GM10266 (cell line): ENCODE data around the gene HDGFL2.

Experiments used
- DNase-seq: peaks from one replicate; pipeline ENCODE4 v3.0.0; 2012; ENCODE audit errors: extremely low spot score
- TF ChIP-seq, protein P1 (sequence below): IDR thresholded peaks from 2 replicates; pipeline ENCODE4 v1.5.1; 2012; ENCODE audit warnings: mild to moderate bottlenecking, low read depth; ENCODE audit not compliant: control insufficient read depth, insufficient read depth; ENCODE audit errors: missing control alignments

HDGFL2 gene

DNA sequence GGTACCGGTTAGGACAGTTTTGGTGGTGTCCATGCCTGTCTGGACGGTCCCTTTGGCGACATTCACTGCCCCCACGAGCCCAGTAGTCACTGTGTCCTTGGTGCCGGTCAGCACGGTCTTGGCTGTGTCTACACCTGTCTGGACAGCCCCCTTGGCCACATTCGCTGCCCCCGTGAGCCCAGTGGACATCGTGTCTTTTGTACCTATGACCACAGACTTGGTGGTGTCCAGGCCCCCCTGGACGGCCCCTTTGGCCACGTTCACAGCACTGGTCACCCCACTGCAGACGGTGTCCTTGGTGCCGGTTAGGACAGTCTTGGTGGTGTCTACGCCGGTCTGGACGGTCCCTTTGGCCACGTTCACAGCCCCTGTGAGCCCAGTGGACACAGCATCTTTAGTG lies 40.0 kb downstream of the HDGFL2 start:
- TF ChIP-seq, protein P1, sequence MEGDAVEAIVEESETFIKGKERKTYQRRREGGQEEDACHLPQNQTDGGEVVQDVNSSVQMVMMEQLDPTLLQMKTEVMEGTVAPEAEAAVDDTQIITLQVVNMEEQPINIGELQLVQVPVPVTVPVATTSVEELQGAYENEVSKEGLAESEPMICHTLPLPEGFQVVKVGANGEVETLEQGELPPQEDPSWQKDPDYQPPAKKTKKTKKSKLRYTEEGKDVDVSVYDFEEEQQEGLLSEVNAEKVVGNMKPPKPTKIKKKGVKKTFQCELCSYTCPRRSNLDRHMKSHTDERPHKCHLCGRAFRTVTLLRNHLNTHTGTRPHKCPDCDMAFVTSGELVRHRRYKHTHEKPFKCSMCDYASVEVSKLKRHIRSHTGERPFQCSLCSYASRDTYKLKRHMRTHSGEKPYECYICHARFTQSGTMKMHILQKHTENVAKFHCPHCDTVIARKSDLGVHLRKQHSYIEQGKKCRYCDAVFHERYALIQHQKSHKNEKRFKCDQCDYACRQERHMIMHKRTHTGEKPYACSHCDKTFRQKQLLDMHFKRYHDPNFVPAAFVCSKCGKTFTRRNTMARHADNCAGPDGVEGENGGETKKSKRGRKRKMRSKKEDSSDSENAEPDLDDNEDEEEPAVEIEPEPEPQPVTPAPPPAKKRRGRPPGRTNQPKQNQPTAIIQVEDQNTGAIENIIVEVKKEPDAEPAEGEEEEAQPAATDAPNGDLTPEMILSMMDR: no peak

DNA sequence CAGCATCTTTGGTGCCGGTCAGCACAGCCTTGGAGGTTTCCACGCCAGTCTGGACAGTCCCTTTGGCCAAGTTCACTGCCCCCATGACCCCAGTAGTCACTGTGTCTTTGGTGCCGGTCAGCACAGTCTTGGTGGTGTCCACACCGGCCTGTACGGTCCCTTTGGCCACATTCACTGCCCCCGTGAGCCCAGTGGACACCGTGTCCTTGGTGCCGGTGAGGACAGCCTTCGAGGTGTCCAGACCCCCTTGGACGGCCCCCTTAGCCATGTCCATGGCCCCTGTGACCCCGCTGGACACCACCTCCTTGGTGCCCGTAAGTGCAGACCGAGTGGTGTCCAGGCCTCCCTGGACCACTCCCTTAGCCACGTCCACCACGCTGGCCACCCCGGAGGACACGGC lies 41.2 kb downstream of the HDGFL2 start:
- DNase-seq: no peak
- TF ChIP-seq, protein P1: no peak

More for the DNA sequence above, 40.0 kb downstream of the HDGFL2 start:
- no peak for DNase-seq

GRCh38 chr19:4515732-4516131 lies 43.6 kb downstream of the HDGFL2 start:
- TF ChIP-seq, protein P1: no peak
- no peak for DNase-seq

- no peak for DNase-seq
- TF ChIP-seq, protein P1: no peak
Observed at GRCh38 chr19:4516199-4516938, 44.3 kb downstream of the HDGFL2 start.

- TF ChIP-seq, protein P1: no peak
- DNase-seq: no peak
Observed at GRCh38 chr19:4516939-4517300, 44.8 kb downstream of the HDGFL2 start.

DNA sequence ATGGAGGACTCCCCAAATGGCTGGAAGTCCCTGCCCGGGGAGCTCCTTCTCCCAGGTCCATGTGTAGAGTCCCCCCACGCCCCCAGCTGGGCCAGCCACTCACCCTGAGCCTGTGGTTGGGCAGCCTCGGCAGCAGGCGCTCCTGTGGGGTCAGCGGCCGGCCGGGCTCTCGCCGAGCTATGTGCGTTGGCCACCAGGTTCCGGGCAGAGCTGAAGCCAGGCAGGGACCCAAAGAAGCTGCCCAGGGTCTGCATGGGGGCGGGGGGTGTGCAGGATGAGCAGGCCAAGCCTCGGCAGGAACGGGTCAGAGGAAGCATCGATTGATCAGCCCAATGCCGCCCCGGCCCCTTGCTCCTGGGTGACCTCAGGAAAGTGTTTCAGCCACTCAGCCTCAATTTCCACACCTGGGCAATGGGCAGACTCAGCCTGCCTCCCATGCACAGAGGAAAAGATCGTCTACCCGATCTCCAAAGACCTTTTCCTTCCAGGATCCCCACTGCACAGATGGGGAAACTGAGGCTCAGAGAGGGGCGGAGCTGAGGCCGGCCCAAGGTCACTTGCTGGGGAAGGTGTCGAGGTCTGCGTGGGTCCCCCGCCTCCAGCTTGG lies 45.5 kb downstream of the HDGFL2 start:
- no peak for DNase-seq
- TF ChIP-seq, protein P1: no peak
